HG02943 (cell line): ENCODE data around the gene UNC5B.

Experiments used
- ATAC-seq: cut with Tn5 transposase; IDR thresholded peaks from one replicate; pipeline ENCODE4 v1.9.1; 2021; ENCODE audit warnings: mild to moderate bottlenecking, low read depth, moderate library complexity; ENCODE audit not compliant: unreplicated experiment

Gene UNC5B

DNA sequence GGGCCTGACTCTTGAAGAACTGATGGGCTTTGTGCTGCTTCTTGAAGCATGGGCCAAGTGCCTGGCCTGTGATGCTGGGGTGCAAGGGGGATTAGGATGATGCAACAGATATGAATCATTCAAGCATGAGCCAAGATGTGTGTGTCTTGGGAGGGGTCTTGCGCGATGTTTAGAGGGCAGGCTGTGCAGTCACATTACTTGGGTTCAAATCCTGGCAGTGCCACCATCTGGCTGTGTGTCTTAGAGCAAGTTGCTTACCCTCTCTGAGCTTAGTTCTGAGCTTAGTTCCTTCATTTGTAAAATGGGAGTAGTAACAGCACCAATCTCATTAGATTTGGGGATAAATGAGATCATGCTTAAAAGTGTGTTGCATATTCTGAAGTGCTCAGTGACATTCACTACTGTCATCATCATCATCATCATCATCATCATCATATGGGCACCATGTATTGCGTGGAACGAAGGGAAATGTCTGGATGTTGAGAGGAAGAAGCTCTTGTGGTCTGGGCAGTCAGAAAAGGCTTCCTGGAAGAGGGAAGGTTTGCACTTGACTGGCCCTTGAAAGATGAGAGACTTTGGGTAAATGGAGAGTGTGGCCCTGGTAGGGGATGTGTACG, 9.3 kb downstream of the UNC5B start:
- no peak for ATAC-seq

DNA sequence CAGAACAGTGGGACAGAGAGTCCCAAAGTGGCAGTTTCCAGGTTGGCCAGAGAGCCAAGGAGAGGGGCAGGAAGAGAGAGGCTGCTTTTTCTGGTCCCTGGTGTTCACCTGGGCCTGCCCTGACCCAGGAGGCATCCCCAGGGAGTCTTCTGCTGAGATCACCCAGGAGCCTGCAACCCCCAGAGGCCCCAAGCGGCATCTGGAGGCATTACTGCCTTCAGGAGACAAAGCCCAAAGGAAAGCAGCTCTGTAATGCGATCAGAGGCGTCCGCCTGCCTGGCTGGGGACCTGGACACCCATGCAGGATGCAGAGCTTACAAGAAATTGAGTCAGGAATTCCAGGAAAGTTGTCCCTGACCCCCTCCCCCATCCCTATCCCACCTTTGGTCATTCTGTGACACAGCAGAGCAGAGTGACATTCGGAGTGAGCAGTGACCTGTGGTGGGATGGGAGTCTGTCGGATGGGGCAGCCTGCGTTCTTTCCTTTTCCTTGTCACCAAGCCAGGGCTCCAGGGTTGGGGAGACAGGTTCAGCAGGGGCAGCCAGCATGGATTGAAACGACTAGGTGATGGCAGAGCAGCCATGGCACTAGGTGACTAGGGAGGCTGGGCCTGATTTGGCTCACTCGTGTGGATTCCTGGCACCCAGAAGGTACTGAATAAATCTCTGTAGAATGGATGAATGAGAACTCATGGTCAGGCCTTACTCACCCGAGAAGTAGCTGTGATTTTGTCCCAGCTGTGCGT, 10.4 kb downstream of the UNC5B start:
- no peak for ATAC-seq

DNA sequence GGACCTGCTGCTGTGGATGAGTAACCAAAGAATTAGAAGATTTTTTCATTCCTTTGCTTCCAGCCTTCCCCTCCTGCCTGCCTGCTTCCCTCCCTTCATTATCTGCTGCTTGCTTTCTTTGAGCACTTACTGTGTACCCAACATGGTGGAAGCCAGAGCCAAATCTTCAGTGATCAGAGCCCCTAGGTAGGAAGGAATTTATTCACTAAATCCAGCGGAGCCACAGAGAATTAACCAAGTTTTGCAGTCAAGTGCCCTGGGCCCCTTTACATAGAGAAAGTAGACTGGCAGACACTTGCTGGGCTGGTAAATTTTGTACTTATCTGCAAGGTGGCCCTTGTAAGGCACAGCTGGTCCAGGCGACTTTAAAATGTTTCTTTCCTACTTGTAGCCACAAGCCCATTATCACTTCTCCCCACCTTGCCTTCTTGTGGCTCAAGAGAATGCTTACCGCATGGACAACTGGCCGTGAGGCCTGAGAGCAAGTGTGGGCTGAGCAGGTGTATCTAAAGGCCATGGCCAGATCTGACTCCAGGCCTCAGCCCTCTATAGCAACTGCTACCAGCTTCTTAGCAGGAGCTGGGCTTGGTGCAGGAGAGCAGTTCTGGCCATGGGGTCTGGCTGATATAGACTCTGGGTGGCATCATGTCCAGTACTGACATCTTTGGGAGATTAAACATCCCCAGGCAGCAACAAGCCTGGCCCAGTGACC, 11.1 kb downstream of the UNC5B start:
- no peak for ATAC-seq

DNA sequence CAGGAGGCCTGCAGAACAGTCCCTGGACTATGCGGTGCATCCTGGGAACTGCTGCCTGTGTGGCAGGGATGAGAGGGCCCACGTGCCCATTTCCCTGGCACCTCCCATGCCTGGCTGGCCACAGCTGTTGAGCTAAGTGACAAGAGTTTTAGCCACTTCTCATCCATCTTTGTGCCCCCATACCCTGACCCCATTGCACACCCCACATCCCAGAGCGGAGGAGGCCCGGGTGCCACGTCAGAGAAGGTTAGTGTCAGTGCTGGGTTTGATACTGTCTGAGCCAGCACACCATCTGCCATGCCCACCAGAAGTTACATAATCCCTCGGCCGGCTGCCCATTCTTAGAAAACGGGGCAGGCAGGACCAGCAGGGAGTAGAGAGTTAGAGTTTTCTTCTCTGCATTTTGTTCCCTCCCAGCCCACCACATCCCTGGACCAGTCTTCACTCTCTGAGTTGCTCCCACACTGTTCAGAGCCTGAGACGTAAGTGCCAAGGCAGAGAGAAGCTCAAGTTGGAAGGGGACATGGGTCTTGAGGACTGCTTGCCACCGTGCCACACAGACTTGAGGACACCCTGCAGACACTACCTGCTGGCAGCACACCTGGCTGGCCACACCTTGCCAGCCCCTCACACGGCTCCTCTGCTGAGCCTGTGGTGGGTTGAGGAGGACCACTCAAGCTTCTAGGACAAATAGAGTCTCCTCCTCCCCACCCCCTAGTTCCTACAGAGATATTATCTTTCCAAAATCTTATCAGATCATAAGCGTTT, 13.1 kb downstream of the UNC5B start:
- no peak for ATAC-seq

DNA sequence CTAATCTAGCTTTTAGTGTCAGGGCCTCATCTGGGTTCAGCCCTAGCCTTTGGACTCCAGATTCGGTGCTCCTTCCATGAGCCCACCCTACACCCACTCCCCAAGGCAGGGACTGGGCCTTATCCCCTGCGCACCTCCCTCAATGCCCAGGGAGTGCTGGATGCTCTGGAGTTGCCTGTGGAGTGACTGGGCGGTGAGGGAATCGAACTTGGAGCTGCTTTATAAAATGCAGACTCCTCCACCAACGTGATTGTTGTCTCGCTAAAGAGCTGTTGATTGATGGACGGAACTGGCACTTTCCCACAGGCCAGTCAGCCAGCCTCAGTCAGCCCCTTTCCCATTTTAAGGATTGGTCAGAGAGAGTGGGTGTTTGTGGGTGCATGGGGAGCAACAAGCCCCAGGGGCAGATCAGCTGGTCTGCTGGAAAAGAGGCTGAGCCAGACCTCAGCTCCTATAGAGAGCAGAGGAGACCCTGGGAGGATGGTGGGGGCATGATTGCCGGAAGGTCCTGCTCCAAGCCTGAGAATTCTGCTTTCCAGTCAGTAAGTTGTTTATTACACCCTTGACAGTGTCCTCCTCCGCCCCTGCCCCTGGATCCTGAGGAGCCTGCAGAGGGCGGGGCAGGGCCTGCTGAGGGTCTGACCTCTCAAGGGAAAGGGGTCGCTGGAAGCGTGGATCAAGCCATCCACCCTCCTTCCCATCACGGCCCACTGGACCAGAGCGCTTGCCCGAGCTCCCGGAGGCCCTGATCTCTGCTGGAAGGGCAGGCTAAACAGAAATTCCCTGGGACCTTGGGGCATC, 16.7 kb downstream of the UNC5B start:
- ATAC-seq, result no peak

DNA sequence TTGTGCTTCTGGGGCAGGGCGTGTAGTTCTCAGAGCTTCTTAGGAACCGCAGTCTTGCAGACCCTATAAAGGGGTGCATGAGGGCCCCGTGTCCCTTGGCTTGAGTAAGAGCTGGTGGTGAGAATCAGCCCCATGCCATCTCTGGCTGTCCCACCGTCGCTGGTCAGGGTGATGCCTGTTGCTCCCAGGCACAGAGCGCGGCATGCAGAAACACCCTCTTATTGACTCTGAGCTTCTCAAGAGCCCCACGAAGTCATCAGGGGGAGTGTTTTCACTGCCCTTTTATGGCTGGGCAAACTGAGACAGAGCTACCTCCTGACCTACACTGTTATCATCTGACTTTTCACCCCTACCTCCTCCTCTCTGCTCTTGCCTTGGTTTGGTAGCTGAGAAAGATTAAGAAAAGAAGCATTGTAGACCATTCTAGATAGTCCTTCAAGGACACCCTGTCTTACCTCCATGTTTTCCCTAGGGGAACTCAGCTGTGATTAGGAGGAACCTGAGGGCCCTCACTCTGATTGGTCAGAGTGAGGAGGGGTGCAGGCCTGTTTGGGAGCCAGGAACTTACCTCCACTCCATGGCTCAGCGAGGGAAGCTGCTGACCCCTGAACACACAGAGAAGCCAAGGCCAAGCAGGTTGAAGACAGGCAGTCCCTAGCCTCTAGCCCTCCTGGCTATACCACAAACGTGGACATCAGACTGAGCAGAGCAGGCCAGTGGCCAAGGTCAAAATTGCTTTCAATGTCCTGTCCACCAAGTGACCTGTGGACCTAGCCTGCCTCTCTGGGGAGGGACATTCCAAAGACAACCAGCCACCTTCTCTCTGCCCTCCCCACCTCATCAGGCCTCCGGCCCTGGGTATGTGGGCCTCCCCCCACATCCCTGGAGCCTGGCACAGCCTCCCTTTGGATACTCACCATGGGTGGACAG, 17.6 kb downstream of the UNC5B start:
- no peak for ATAC-seq

DNA sequence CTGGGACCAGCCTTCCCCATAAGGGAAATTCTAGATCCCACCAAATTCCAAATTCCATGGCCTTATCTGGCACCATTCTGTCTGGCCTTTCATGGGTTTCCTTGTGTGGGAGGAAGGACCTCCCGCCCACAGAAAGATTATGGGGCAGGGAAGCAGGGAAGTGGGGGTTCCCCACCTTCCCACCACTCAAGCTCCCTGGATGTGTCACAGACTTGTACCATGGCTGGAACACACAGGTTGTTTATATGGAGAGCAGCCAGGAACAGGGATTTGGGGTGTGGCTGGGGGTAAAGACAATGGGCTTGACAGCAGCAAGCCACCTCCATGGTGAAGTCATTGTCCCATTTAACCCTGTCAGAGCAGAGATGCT, 18.3 kb downstream of the UNC5B start:
- ATAC-seq, result no peak

DNA sequence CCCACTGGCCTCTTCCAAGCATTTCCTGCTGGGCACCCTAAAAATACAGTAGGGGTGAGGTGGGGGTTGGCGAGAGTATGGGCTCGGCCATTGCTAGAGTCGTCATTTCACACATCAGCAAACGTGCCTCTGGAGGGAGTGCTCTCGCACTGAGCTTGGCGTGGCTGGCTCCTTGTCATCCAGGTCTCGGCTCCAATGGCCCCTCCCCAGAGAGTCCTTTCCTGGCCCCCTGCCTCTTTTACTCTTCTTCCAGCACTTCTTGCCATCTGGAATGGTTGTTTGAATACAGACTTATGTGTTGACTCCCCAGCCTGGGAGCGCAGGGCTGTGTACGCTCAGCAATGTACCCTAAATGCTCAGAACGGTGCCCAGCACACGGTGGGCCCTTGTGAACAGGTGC, 18.8 kb downstream of the UNC5B start:
- no peak for ATAC-seq

DNA sequence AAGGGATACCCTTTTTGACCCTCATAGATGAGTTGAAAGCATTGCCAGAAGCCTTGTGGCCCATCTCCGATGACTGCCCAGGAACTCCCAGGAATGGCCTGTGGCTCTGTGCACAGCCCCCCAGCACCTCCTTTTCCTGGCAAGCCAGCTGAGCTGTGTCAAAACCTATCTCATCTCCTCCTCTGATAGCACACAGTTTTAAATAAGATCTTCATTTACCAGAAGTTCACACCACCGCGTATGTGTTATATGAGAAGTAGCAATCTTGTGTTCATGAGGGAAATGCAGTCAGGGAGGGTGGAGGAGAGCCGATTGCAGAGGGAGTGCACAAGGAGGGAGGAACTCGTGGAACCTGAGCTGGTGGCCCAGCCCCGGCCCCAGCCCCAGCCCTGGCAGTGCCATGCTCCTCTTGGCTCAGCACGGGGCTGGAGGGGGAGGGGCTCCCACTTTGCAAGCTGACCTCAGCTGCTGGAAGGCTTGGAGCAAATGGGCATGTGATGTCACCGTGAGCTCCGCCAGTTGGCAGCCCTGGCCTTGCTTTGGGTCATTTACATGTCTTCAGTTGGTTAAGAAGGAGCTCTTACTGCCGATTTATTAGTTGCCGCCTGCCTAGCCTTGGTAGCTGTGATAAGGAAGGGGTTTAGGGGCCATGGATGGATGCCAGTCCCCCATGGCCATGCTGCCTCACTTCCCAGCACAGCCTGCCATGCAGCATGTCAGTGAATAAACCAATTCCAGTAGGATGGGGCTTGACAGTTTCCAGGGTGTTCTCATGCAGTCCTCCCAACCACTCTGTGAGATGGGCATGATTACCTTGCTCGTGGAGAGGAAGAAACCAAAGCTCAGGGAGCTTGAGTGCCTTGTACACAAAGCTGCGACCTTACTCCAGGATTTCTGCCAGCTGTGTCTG, 20.0 kb downstream of the UNC5B start:
- ATAC-seq, result no peak

DNA sequence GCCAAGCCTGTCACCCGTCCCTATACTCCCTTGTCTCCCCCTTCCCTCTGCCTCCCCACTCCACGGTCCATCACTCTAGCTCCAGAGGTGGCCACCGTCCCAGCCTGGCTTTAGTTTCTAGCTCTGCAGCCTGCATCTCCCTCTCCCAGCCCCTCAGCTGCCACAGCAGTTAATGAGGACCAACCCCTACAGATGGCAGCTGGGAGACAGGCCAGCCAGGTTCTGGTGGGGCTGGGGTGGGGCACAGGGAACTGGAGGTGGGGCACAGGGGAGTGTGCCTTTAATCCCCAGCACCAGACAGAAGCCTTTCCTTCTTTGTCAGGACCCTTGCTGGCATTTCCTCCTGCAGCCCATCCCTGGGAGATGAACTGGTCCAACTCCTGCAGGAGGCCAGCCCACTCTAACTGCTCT, 21.1 kb downstream of the UNC5B start:
- no peak for ATAC-seq

DNA sequence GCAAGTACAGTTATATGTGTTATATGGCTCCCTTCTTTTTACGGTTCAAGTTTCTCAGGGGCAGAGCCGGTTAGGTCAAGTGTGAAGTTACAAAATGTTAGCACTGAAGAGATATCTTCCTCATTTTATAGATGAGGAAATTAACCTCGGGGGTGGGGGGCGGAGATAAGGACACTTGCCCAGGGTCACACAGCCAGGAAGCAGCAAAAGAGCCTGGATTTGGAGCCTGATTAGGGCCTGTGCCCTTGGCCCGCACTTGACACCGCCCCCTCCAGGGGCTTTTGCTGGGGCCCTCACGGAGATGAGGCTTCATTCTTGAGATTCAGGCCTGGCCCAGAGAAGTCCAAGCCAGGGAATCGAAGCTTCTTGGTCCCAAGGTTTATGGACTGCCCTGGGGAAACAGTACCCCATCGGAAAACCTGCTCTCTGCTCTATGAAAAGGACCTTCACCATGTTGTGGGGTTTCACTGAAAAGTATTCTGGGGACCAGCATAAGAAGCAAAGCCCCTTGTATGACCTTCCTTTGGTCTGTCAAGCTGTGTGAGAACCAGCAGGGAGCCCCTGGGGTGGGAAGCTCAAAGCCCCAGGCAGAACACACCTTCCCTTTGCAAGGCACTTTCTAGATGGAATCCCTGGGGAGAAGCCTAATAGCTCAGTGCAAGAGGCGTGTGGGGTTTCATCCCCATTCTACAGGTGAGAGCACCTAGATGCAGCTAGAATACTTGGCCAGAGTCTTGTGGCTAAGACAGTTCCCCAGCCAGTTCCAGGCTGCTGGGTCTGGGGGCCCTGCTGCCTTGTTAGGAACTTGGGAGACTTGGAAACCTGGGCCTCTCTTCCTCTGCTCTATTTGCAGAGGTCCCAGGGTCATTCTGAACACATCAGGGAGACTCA, 21.9 kb downstream of the UNC5B start:
- ATAC-seq, result no peak

DNA sequence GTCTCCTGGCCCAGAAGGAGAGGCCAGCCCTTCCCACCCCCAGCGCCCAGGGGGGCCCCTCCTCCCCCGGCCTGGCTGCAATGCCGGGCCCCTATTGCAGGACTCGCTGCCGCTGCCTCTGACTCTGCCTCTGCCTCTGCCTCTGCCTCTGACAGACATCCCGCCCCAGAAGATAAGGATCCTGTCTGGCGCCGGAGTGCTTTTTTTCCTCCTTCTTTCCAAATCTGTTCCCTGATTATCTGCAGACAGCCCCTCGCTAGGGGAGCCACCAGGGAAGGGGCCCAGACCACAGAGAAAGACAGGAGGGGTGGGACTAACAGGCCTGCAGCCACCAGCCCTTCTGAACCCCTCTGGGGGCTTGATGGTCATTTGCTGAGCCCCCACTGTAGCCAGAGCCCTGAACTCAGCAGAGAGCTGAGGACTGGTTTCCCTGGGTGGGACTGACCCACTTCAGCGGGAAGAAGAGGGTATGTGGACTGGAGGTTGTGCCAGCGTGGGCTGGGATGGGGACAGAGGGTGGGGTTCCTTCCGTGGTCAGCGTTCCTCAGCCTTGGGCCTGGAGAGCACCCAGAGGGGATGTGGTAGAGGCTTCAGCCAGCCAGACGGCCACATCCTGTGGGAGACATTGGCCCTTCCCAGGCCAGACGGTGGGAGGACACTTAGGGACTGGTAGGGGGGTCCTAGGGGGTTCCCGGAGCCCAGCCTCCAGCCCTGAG, 22.8 kb downstream of the UNC5B start:
- ATAC-seq, result no peak

DNA sequence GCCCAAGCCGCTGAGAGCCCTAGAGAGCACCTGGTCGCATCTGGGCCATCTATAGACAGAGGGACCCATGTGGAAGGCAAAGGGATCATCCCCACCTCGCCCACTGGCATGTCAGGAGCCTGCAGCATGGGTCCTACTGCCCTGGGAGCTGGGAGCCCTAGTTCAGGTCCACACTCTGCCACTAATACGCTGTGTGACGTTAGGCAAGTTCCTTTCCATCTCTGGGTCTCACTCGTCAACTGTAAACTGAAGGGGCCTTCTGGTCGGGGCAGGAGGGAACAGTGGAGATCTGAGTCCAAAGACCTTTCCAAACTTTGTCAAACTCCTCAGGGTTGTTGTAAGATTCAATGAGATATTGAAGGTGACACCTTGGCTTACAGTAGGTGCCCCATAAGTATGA, 23.4 kb downstream of the UNC5B start:
- no peak for ATAC-seq

DNA sequence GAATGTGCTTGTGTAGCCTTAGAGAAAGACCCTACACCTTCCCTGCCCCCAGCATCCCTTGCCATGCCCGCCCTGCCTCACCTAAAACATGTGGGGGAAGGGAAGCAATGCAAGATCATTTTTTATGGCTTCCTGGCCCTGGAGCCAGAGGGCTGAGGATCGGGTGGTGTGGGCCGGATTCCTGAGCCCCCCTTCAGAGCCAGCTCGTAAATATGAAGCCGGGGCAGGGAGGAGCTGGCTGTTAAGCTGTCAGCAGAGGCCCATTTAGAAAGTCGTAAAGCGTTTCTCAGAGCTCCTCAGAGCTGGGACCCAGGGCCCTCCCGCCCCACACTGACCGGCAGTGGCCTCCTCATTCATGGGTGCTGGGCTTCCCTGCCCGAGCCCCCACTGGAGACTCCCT, 23.9 kb downstream of the UNC5B start:
- ATAC-seq, result no peak

DNA sequence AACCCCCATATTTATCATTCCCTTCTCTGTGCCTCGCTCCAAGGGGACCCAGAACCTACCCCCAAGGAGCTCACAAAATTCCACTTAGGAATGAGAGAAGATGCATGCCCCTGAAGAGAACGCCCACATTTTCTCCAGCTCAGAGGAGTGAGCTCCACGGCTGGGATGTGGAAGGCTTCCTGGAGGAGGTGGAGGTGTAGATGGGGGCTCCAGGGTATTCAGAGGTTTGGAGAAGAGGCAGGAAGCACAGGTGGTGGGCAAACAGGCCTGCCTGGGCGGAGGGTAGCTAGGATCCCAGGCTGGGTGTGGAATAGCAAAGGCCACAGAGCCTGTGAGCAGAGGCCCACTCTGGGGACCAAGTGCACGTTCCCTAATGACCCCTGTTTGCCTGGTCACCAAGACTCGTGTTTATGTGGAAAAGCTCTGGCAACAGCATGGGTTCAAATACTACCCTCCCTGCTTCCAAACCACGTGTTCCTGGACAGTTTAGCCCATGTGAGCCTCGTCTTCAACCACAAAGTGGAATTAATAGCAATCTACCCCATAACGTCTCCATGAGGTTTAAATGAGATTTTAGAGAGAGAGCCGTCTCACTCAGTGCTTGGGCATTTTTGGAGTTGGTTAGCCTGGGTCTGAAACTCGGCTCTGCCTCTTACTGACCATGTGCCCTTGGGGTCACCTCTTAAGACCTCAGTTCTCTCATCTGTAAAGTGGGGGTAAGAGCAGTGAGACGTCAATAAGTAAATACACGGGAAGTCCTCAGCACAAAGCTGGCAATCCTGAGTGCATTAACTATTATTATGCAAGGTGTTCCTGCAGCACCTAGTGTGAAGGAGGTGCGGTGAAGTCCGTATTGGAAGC, 24.7 kb downstream of the UNC5B start:
- no peak for ATAC-seq
